ENCODE results near the gene HS3ST4. TPM values are rescaled to one million over a fixed set of nuclear protein-coding genes. Genes with fewer than 3 reads are reported as not detected.

The HS3ST4 gene
- total RNA-seq, 1 donor from 2014 or later = 1.1 TPM

GRCh38 chr16:25693631-25694030 is 1.9 kb downstream of the HS3ST4 start:
- H3K4me1 Mint-ChIP-seq (ENCODE audit: low read depth, unreplicated experiment) = peaks cover 9% of the 10 kb centered on the region
- peaks cover 10% of the 10 kb centered on the region for H3K9me3 Mint-ChIP-seq (ENCODE audit: unreplicated experiment)
- peaks cover 18% of the 10 kb centered on the region for H3K27me3 Mint-ChIP-seq (ENCODE audit: unreplicated experiment)
- no peak for DNase-seq
- no peak for TF ChIP-seq CTCF (IDR thresholded peaks at IDR 0.05; ENCODE audit: partially characterized antibody, unreplicated experiment)
- peak overlapping the region; percentile 8 for H3K27ac Mint-ChIP-seq (ENCODE audit: unreplicated experiment)
- H3K4me3 Mint-ChIP-seq (ENCODE audit: unreplicated experiment) = peak overlapping the region; percentile 80
- no peaks in the 10 kb centered on the region for H3K36me3 Mint-ChIP-seq (ENCODE audit: unreplicated experiment)

- peaks cover 8% of the 10 kb centered on the region for H3K27me3 Mint-ChIP-seq (ENCODE audit: unreplicated experiment)
- H3K4me3 Mint-ChIP-seq (ENCODE audit: unreplicated experiment) = no peak overlapping the region
- DNase-seq = no peak
- TF ChIP-seq CTCF (IDR thresholded peaks at IDR 0.05; ENCODE audit: partially characterized antibody, unreplicated experiment) = no peak
- no peak overlapping the region for H3K27ac Mint-ChIP-seq (ENCODE audit: unreplicated experiment)
- H3K36me3 Mint-ChIP-seq (ENCODE audit: unreplicated experiment) = no peaks in the 10 kb centered on the region
- H3K4me1 Mint-ChIP-seq (ENCODE audit: low read depth, unreplicated experiment) = peaks cover 7% of the 10 kb centered on the region
- peaks cover 3% of the 10 kb centered on the region for H3K9me3 Mint-ChIP-seq (ENCODE audit: unreplicated experiment)
Observed at GRCh38 chr16:25699069-25699468, 7.3 kb downstream of the HS3ST4 start.

GRCh38 chr16:25700547-25700946 is 8.8 kb downstream of the HS3ST4 start:
- Mint-ChIP-seq H3K9me3 (ENCODE audit: unreplicated experiment) (peaks cover 3% of the 10 kb centered on the region), H3K4me1 (ENCODE audit: low read depth, unreplicated experiment) (peaks cover 5% of the 10 kb centered on the region), H3K27ac (ENCODE audit: unreplicated experiment) (no peak overlapping the region), H3K4me3 (ENCODE audit: unreplicated experiment) (no peak overlapping the region), H3K27me3 (ENCODE audit: unreplicated experiment) (peaks cover 6% of the 10 kb centered on the region), H3K36me3 (ENCODE audit: unreplicated experiment) (no peaks in the 10 kb centered on the region)
- no peak for DNase-seq
- no peak for TF ChIP-seq CTCF (IDR thresholded peaks at IDR 0.05; ENCODE audit: partially characterized antibody, unreplicated experiment)

GRCh38 chr16:25707553-25707952 is 15.8 kb downstream of the HS3ST4 start:
- TF ChIP-seq CTCF (IDR thresholded peaks at IDR 0.05; ENCODE audit: partially characterized antibody, unreplicated experiment) = no peak
- H3K36me3 Mint-ChIP-seq (ENCODE audit: unreplicated experiment) = no peaks in the 10 kb centered on the region
- no peaks in the 10 kb centered on the region for H3K9me3 Mint-ChIP-seq (ENCODE audit: unreplicated experiment)
- DNase-seq = no peak
- H3K4me3 Mint-ChIP-seq (ENCODE audit: unreplicated experiment) = no peak overlapping the region
- H3K27ac Mint-ChIP-seq (ENCODE audit: unreplicated experiment) = peak overlapping the region; percentile 38
- peaks cover 8% of the 10 kb centered on the region for H3K4me1 Mint-ChIP-seq (ENCODE audit: low read depth, unreplicated experiment)
- no peaks in the 10 kb centered on the region for H3K27me3 Mint-ChIP-seq (ENCODE audit: unreplicated experiment)

- peak; percentile 26 for DNase-seq
- Mint-ChIP-seq H3K27me3 (ENCODE audit: unreplicated experiment) (no peaks in the 10 kb centered on the region), H3K9me3 (ENCODE audit: unreplicated experiment) (no peaks in the 10 kb centered on the region), H3K36me3 (ENCODE audit: unreplicated experiment) (no peaks in the 10 kb centered on the region), H3K4me3 (ENCODE audit: unreplicated experiment) (no peak overlapping the region), H3K27ac (ENCODE audit: unreplicated experiment) (no peak overlapping the region), H3K4me1 (ENCODE audit: low read depth, unreplicated experiment) (peaks cover 8% of the 10 kb centered on the region)
- peak; percentile 59 for TF ChIP-seq CTCF (IDR thresholded peaks at IDR 0.05; ENCODE audit: partially characterized antibody, unreplicated experiment)
Observed at GRCh38 chr16:25707982-25708583, 16.3 kb downstream of the HS3ST4 start.

Data from glutamatergic neuron (in vitro differentiated cells).